SK-N-SH (cell line): ENCODE measurements around the gene ZYG11B. TPM values are rescaled to one million over a fixed set of nuclear protein-coding genes. Genes with fewer than 3 reads are reported as not detected.
"Not testable (repeated sequence)": the region's sequence is repeated elsewhere in the genome, so short reads cannot be mapped to it uniquely, and the experiment has no call there.

Source experiments
- CTCF ChIA-PET: fragments of 300-600, 350-600 bp; formaldehyde crosslinking; extraction: SDS; loops from one replicate; lab custom pipeline; 2021; lab: Yijun Ruan, JAX
- POLR2A ChIA-PET: fragments of 350-600 bp; sonication (Branson Sonifier 250); formaldehyde crosslinking; extraction: SDS; loops from one replicate; lab custom pipeline; 2020; ENCODE audit warnings: antibody characterized with exemption, inconsistent platforms; lab: Yijun Ruan, JAX
- DNase-seq: peaks from one replicate; pipeline ENCODE4 v3.0.0; 2012
- H2AFZ ChIP-seq: fragments of 200-600 bp; sonication (generic); 2 replicates; pipeline ENCODE4 v1.8.1; 2016; ENCODE audit warnings: antibody characterized with exemption, mild to moderate bottlenecking, low read depth
- H3F3A ChIP-seq: fragments of 200-600 bp; sonication (generic); replicated peaks from 2 replicates; pipeline ENCODE3; 2016; ENCODE audit warnings: antibody characterized with exemption, mild to moderate bottlenecking; ENCODE audit not compliant: insufficient read depth
- H3K27ac ChIP-seq, 2 experiments: fragments of 200-500 bp in 1 of 2; fragments of 200-600 bp in 1 of 2; sonication (Bioruptor generic) in 1 of 2; sonication (generic), shearing (Covaris generic) in 1 of 2; 2 replicates each; pipeline versions ENCODE4 v1.5.1 to v1.6.1; 2014 to 2016; ENCODE audit warnings: low read depth in 2 of 2, inconsistent platforms in 1 of 2, low read length in 1 of 2, mild to moderate bottlenecking in 1 of 2, mixed read lengths in 1 of 2
- H3K27me3 ChIP-seq: fragments of 200-600 bp; sonication (generic), shearing (Covaris generic); 2 replicates; pipeline ENCODE4 v1.6.1; 2016; ENCODE audit warnings: mixed run types; ENCODE audit not compliant: insufficient read depth
- H3K36me3 ChIP-seq, 2 experiments: fragments of 200-500 bp in 1 of 2; fragments of 200-600 bp in 1 of 2; sonication (Bioruptor generic) in 1 of 2; sonication (generic) in 1 of 2; replicated peaks in 1 of 2; 2 replicates each; pipeline versions ENCODE3 to v1.5.1; 2014 to 2016; ENCODE audit warnings: low read length in 1 of 2, mild to moderate bottlenecking in 1 of 2; ENCODE audit not compliant: insufficient read depth in 2 of 2, control insufficient read depth in 1 of 2
- H3K4me1 ChIP-seq, 2 experiments: fragments of 200-500 bp in 1 of 2; fragments of 200-600 bp in 1 of 2; sonication (Bioruptor generic) in 1 of 2; sonication (generic), shearing (Covaris generic) in 1 of 2; 2 replicates each; pipeline versions ENCODE4 v1.5.1 to v1.6.1; 2014 to 2016; ENCODE audit warnings: low read depth in 1 of 2, low read length in 1 of 2, mixed run types in 1 of 2; ENCODE audit not compliant: insufficient read depth in 2 of 2, control insufficient read depth in 1 of 2
- H3K4me2 ChIP-seq: fragments of 200-600 bp; sonication (generic), shearing (Covaris generic); 2 replicates; pipeline ENCODE4 v1.6.1; 2017; ENCODE audit warnings: mixed run types
- H3K4me3 ChIP-seq, 2 experiments: fragments of 200-500 bp in 1 of 2; fragments of 200-600 bp in 1 of 2; sonication (Bioruptor generic) in 1 of 2; sonication (generic), shearing (Covaris generic) in 1 of 2; 2 replicates each; pipeline versions ENCODE4 v1.5.1 to v1.8.1; 2014 to 2016; ENCODE audit warnings: low read depth in 2 of 2, inconsistent platforms in 1 of 2, low read length in 1 of 2, mild to moderate bottlenecking in 1 of 2, mixed read lengths in 1 of 2, moderate library complexity in 1 of 2
- H3K79me2 ChIP-seq: fragments of 200-600 bp; sonication (generic); 2 replicates; pipeline ENCODE4 v1.8.1; 2017; ENCODE audit warnings: mild to moderate bottlenecking; ENCODE audit not compliant: insufficient read depth
- H3K9ac ChIP-seq: fragments of 200-600 bp; sonication (generic); 2 replicates; pipeline ENCODE4 v1.6.1; 2017; ENCODE audit warnings: mixed run types
- H3K9me2 ChIP-seq: fragments of 200-600 bp; sonication (generic); 2 replicates; pipeline ENCODE4 v1.6.1; 2017; ENCODE audit warnings: mixed run types
- H3K9me3 ChIP-seq: fragments of 200-600 bp; sonication (generic); 2 replicates; pipeline ENCODE4 v1.6.1; 2017; ENCODE audit warnings: mixed run types, mild to moderate bottlenecking, moderate library complexity
- H4K20me1 ChIP-seq: fragments of 200-600 bp; sonication (generic); 2 replicates; pipeline ENCODE4 v1.6.1; 2017; ENCODE audit warnings: mild to moderate bottlenecking, mixed run types; ENCODE audit not compliant: insufficient read depth
- ELF1 ChIP-seq: IDR thresholded peaks from 2 replicates; pipeline ENCODE4 v1.4.0; 2012
- FOXM1 ChIP-seq: IDR thresholded peaks from 2 replicates; pipeline ENCODE4 v1.4.0; 2012; ENCODE audit warnings: low read depth, mild to moderate bottlenecking
- GABPA ChIP-seq: IDR thresholded peaks from 2 replicates; pipeline ENCODE4 v1.4.0; 2012; ENCODE audit warnings: low read depth, mild to moderate bottlenecking
- GATA2 ChIP-seq: sonication (generic); formaldehyde crosslinking; IDR thresholded peaks from 2 replicates; pipeline ENCODE4 v1.5.0; 2020; ENCODE audit warnings: mild to moderate bottlenecking, missing genetic modification reagents
- JUND ChIP-seq: IDR thresholded peaks from 2 replicates; pipeline ENCODE4 v1.4.0; 2012
- NFIC ChIP-seq: IDR thresholded peaks from 2 replicates; pipeline ENCODE4 v1.4.0; 2012; ENCODE audit warnings: borderline replicate concordance
- NRF1 ChIP-seq: IDR thresholded peaks from 2 replicates; pipeline ENCODE4 v1.6.1; 2012; ENCODE audit warnings: low read depth, mild to moderate bottlenecking, low read length
- POLR2AphosphoS5 ChIP-seq: IDR thresholded peaks from 2 replicates; pipeline ENCODE4 v1.6.1; 2012; ENCODE audit warnings: low read depth, low read length
- RAD21 ChIP-seq: IDR thresholded peaks from 2 replicates; pipeline ENCODE4 v1.6.1; 2012; ENCODE audit warnings: mild to moderate bottlenecking, low read length
- RXRA ChIP-seq: IDR thresholded peaks from 2 replicates; pipeline ENCODE4 v1.4.0; 2012; ENCODE audit warnings: low read depth, mild to moderate bottlenecking, borderline replicate concordance
- TEAD4 ChIP-seq: IDR thresholded peaks from 2 replicates; pipeline ENCODE4 v1.4.0; 2012; ENCODE audit warnings: mild to moderate bottlenecking, borderline replicate concordance; ENCODE audit not compliant: insufficient read depth
- WGBS: methylation state at CpG from one replicate; pipeline ENCODE4 v1.1.6; 2017; ENCODE audit warnings: low lambda C conversion rate; 5-methylcytosine and 5-hydroxymethylcytosine counted together
- polyA plus RNA-seq, 3 experiments: library from polyadenylated mRNA; depleted of rRNA; stranded (reverse); fragments of >200 nt; gene quantifications; 2 replicates each; pipeline ENCODE4 v1.2.3, GENCODE V29; 2012
- TF ChIP-seq, protein P1 (sequence below): IDR thresholded peaks from 2 replicates; pipeline ENCODE4; 2012
- TF ChIP-seq, protein P2 (sequence below): fragments of 150-350 bp; IDR thresholded peaks from 2 replicates; pipeline ENCODE4 v1.6.1; 2016; ENCODE audit warnings: mild to moderate bottlenecking, low read depth, low read length
- TF ChIP-seq, protein P3 (sequence below): IDR thresholded peaks from 2 replicates; pipeline ENCODE4 v1.4.0; 2012; ENCODE audit warnings: low read depth
- TF ChIP-seq, protein P4 (sequence below): IDR thresholded peaks from 2 replicates; pipeline ENCODE4 v1.6.1; 2012; ENCODE audit warnings: mild to moderate bottlenecking, low read depth, low read length, moderate library complexity
- TF ChIP-seq, protein P5 (sequence below): IDR thresholded peaks from 2 replicates; pipeline ENCODE4 v1.4.0; 2012; ENCODE audit warnings: low read depth, borderline replicate concordance

ZYG11B gene
- polyA plus RNA-seq, 1 of the 3 experiments (the other 2 are of a cell fraction), result 5.8 TPM

DNA sequence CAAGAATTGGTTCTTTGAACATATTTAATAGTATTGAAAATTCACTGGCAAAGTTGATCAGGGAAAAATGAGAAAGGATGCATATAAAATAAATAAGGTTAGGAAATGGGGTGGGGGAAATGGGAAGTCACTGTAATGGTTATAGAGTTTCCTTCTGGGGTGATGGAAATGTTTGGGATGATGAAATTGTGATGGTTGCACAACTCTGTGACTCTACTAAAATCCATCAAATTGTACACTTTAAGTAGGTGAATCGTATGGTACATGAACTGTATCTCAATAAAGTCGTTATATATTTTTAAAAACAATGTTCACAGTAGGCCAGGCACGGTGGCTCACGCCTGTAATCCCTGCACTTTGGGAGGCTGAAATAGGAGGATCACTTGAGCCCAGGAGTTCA, 59.9 kb downstream of the ZYG11B start:
- Histone ChIP-seq H3K36me3 (peaks cover 16 to 33% of the 10 kb centered on the region in 2 experiments), H3K9me2 (no peaks in the 10 kb centered on the region), H3F3A (no peaks in the 10 kb centered on the region), H2AFZ (no peak overlapping the region), H3K9ac (no peak overlapping the region), H3K4me2 (no peak overlapping the region), H3K27ac (no peak overlapping the region), H4K20me1 (no peaks in the 10 kb centered on the region), H3K9me3 (no peaks in the 10 kb centered on the region), H3K4me1 (no peaks in the 10 kb centered on the region), H3K4me3 (no peak overlapping the region), H3K79me2 (0 out of 2 replicates have a peak, but pooled peaks cover 6% of the 10 kb centered on the region), H3K27me3 (no peaks in the 10 kb centered on the region)
- DNase-seq, result no peak
- CTCF ChIA-PET, result no interaction called here
- POLR2A ChIA-PET, result no interaction called here
- TF ChIP-seq, protein P1, sequence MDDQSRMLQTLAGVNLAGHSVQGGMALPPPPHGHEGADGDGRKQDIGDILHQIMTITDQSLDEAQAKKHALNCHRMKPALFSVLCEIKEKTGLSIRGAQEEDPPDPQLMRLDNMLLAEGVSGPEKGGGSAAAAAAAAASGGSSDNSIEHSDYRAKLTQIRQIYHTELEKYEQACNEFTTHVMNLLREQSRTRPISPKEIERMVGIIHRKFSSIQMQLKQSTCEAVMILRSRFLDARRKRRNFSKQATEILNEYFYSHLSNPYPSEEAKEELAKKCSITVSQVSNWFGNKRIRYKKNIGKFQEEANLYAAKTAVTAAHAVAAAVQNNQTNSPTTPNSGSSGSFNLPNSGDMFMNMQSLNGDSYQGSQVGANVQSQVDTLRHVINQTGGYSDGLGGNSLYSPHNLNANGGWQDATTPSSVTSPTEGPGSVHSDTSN, result no peak
- TF ChIP-seq RXRA (no peak), JUND (no peak), POLR2AphosphoS5 (no peak), GATA2 (no peak), RAD21 (no peak), GABPA (no peak), TEAD4 (no peak), NRF1 (no peak), NFIC (no peak), FOXM1 (no peak), ELF1 (no peak)
- TF ChIP-seq, protein P2, sequence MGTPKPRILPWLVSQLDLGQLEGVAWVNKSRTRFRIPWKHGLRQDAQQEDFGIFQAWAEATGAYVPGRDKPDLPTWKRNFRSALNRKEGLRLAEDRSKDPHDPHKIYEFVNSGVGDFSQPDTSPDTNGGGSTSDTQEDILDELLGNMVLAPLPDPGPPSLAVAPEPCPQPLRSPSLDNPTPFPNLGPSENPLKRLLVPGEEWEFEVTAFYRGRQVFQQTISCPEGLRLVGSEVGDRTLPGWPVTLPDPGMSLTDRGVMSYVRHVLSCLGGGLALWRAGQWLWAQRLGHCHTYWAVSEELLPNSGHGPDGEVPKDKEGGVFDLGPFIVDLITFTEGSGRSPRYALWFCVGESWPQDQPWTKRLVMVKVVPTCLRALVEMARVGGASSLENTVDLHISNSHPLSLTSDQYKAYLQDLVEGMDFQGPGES, result no peak
- TF ChIP-seq, protein P3, sequence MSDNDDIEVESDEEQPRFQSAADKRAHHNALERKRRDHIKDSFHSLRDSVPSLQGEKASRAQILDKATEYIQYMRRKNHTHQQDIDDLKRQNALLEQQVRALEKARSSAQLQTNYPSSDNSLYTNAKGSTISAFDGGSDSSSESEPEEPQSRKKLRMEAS, result no peak
- TF ChIP-seq, protein P4, sequence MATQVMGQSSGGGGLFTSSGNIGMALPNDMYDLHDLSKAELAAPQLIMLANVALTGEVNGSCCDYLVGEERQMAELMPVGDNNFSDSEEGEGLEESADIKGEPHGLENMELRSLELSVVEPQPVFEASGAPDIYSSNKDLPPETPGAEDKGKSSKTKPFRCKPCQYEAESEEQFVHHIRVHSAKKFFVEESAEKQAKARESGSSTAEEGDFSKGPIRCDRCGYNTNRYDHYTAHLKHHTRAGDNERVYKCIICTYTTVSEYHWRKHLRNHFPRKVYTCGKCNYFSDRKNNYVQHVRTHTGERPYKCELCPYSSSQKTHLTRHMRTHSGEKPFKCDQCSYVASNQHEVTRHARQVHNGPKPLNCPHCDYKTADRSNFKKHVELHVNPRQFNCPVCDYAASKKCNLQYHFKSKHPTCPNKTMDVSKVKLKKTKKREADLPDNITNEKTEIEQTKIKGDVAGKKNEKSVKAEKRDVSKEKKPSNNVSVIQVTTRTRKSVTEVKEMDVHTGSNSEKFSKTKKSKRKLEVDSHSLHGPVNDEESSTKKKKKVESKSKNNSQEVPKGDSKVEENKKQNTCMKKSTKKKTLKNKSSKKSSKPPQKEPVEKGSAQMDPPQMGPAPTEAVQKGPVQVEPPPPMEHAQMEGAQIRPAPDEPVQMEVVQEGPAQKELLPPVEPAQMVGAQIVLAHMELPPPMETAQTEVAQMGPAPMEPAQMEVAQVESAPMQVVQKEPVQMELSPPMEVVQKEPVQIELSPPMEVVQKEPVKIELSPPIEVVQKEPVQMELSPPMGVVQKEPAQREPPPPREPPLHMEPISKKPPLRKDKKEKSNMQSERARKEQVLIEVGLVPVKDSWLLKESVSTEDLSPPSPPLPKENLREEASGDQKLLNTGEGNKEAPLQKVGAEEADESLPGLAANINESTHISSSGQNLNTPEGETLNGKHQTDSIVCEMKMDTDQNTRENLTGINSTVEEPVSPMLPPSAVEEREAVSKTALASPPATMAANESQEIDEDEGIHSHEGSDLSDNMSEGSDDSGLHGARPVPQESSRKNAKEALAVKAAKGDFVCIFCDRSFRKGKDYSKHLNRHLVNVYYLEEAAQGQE, result no peak
- TF ChIP-seq, protein P5, sequence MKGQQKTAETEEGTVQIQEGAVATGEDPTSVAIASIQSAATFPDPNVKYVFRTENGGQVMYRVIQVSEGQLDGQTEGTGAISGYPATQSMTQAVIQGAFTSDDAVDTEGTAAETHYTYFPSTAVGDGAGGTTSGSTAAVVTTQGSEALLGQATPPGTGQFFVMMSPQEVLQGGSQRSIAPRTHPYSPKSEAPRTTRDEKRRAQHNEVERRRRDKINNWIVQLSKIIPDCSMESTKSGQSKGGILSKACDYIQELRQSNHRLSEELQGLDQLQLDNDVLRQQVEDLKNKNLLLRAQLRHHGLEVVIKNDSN, result no peak
- 90% methylated on average over 4 of the region's 4 CpGs for WGBS

DNA sequence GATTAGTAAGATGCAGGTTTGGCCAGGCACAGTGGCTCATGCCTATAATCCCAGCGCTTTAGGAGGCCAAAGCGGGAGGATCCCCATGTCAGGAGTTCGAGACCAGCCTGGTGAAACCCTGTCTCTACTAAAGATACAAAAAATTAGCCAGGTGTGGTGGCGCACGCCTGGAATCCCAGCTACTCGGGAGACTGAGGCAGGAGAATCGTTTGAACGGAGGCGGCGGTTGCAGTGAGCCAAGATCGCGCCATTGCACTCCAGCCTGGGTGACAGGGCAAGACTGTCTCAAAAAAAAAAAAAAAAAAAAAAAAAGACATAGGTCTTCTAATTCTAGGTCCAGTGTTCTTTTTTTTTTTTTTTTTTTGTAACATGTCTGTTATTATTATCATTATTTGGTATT, 64.2 kb downstream of the ZYG11B start:
- H3K27me3 ChIP-seq, H3K9me3 ChIP-seq, H3K9me2 ChIP-seq, H3K4me1 ChIP-seq, H4K20me1 ChIP-seq, DNase-seq, H3K27ac ChIP-seq, H3K4me2 ChIP-seq, H3K9ac ChIP-seq, POLR2A ChIA-PET, H3F3A ChIP-seq, H3K79me2 ChIP-seq, H2AFZ ChIP-seq, H3K4me3 ChIP-seq: not testable (repeated sequence)
- H3K36me3 ChIP-seq, result peaks cover 12% of the 10 kb centered on the region in 2 experiments
- 96% methylated on average over 12 of the region's 12 CpGs for WGBS
- CTCF ChIA-PET, result interaction anchor here (1.3 to 1.9 kb wide), 2 partner anchors 8 to 10 kb away, joined by 3 to 4 read pairs; no protein-coding TSS in a partner anchor
